G401 (cell line): ENCODE data around the gene MAN1A2. TPM values are rescaled to one million over a fixed set of nuclear protein-coding genes. Genes with fewer than 3 reads are reported as not detected.
"Not testable (repeated sequence)": the region's sequence is repeated elsewhere in the genome, so short reads cannot be mapped to it uniquely, and the experiment has no call there.

ENCODE experiments used
- DNase-seq: peaks from one replicate; pipeline ENCODE4 v3.0.0-alpha.2; 2015; ENCODE audit warnings: low spot score
- in situ Hi-C: cut with HindIII; loops from 2 replicates; pipeline ENCODE4 v1.10.0; 2016; ENCODE audit warnings: low sequenced_read_pairs, mixed read lengths
- total RNA-seq: library from RNA; depleted of rRNA; stranded (reverse); fragments of >200 nt; shearing (Covaris generic); gene quantifications from 2 replicates; pipeline ENCODE4 v1.2.3, GENCODE V29; 2014

MAN1A2 gene
- total RNA-seq, 1 experiment from 2014 or later, result 14.1 TPM

DNA sequence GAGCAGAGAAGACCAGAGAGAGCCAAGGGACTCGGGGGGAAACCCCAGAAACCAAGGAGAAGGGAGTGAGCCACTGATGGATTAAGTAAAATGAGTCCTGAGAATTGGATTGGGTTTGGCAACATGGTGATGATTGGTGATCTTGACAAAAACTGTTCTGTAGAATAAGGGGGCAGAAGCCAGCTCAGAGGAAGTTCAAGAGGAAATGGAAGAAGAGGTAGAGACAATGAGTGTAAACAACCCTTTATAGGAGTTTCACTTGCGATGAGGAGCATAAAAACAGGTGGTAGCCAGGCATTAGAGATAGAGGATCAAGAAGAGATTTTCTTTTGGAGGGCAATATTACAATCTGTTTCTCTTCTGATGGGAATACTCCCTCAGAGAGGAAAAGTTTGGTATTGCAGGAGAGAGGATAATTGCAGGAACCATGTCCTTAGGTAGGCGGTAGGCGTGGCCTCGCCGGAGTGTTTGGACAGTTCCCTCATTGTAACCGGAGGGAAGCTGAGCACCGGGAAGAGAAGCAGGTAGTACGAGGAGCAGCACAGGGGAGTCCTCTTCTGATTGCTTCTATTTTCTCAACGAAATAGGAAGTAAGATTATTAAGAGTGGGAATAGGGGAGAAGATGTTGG lies 170.2 kb downstream of the MAN1A2 start:
- in situ Hi-C loops, result no loop called here
- no peak for DNase-seq

DNA sequence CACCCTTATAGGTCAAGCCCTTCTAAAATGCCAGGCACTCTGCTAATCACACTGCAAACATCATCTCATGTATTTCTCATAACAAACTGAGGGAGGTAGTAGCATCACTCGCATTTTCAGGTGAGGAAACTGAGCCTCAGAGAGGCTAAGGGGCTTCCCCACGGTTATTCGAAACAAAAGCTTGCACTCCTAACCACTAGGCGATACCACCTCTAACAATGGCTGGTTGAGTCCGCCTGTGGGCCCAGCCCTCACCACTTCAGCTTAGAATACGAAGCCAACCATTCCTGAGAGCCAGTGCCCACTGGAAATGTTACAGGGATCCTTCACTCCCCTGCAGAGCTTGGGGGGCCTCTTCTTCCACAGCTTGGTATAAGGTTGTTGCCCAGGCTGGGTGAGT lies 173.3 kb downstream of the MAN1A2 start:
- DNase-seq, result no peak
- in situ Hi-C loops, result no loop called here

DNA sequence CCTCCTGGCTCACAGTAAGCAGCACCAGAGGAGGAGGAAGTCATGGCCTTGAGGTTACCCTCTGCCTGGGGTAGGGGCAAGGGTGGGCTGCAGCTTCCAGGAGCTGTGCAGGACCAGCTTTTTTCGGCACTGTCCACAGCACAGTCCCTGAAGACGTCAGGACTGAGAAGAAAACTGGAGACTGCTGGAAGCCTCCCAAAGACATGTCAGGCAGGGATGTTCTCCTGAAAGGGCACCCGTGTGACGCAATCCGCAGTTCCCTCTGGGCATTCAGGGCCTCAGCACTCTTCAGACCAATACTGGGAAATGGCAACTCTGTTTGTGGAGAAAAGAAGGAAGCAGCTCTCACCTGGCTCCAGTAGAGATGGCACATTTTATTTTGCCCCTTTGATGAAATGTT lies 173.8 kb downstream of the MAN1A2 start:
- DNase-seq, result no peak
- in situ Hi-C loops, result no loop called here

DNA sequence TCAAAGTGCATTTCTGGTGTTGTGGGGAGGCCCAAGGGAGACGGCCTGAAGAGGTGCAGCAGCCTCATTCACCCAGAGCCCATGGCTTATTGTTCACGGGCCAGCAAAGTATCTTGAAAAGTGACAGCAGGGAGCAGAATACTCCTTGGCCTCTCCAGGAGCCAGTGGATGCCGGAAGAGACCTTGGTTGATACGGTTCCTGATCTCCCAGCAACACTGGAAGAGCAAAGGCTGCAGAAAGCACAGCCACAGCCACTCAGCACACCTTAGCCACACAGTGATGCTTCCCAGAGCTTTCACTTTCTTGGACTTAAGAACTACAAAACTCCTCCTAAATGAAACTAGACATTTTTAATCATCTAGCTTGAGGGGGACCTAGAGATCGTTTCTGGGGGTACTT lies 174.3 kb downstream of the MAN1A2 start:
- in situ Hi-C loops, result no loop called here

DNA sequence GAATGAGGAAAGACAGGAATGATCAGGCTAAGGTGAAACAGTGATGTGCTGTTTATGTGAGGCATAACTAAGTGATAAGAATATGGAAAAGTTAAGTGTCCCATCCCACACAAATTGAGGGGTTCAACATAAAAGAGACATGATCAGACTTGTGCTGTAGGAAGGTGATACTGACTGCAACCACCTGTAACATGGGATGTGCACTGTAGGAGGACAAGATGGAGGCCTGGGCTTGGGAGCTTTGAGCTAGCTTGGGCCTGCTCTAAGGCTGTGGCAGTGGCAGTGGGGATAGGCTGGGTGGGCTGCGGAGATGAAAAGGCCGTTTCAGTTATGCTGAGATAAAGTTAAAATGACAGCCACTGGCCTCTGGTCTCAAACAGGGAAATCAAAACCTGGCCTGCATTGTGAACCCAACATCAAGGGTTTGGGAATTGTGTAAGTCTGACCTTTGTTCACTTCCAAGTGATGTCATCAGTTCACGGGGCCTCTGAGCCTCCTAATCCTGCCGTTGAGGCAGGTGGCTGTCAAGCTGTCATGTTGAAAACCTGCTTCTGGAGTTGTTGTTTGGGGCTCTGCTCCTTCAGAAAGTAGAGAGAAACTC lies 177.4 kb downstream of the MAN1A2 start:
- in situ Hi-C loops, result no loop called here
- no peak for DNase-seq

More for the DNA sequence above, 174.3 kb downstream of the MAN1A2 start:
- no peak for DNase-seq

DNA sequence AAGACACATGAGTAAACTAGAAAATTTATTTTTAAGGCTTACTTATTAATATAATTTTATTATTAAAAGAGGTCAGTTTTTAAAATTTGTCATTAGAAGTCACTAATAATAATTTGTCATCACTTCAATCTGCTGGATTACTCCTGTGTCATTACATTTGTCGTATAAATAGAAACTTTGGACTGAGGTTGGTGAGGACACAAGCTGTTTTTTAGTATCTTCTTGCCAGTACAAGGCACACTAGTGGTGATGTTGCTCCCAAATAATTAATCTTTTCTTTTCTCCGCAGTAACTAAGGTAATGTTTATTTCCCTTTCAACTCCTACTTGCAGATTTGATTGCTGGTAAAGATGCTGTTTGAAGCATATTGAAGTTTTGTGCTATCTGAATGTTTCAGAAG lies 179.2 kb downstream of the MAN1A2 start:
- no peak for DNase-seq
- in situ Hi-C loops, result no loop called here

DNA sequence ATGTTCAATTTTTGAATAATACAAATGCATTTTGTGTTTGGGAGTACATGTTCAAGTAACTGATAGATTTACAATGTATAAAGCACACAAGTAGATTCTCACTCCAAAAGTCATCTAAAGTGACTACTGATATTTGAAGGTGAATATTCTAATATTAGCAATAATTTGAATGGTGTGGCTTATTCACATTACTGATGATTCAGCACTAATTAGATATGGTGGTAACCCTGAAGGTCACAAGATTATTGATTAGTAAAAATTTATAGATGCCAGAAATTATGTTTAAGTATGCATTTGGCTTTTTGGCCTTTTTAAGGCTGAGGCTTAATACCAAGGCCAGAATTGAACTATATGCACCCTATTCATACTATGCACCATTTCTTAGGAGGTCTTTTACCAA lies 186.2 kb downstream of the MAN1A2 start:
- in situ Hi-C loops, result no loop called here
- DNase-seq, result no peak

DNA sequence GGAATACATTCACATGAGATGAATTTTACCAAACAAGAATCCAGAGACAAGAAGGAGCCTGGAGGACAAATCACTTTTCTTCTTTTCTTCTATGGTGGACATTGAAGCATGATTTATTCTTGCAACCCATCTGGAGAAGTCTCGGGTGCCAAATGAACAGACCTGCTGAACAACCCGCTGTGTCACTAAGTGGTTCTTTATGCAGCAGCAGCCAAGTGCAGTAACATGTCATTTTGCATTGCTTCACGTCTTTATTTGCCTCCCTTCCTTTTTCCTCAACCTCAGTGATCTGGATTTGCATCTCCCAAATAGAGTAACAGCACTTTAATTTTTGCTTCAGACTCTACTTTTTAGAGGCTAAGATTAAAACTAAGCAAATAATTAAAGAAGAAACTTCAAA lies 188.6 kb downstream of the MAN1A2 start:
- peak; percentile 96 for DNase-seq
- in situ Hi-C loops, result no loop called here

DNA sequence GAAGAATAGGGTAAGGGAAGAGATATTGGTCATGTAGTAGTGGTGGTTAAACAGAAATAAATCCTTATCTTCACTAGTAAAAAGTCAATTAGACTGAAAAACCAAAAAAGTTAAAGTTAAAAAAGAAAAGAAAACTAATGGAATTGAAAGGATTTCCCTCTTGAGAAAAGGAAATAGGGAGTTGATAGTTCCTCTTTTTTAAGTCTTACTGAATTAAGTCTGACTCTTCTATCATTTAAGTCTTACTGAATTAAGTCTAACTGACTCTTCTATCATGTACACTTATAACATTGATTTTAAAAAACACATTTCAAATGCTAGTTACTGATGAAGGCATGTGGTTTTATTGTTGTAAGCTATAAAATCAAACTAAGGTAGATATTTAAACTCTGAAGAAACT lies 189.1 kb downstream of the MAN1A2 start:
- DNase-seq, result no peak
- in situ Hi-C loops, result no loop called here

DNA sequence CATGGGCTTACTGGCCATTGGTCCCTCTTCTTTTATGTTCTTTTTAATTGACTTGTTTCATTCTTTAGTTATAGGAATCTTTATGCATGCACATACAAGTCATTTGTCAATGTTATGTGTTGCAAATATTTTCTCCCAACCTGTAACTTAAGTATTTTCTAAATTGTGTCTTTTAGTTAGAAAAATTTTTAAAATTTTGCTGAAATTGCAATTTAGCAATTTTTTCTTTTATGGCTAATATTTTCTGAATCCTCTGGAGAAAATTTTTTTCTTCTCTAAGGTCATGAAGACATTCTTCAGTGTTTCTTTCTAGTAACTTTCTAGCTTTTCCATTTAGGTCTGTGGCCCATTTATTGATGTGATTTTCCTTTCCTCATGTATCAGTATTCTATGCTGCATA lies 189.7 kb downstream of the MAN1A2 start:
- in situ Hi-C loops, result no loop called here
- no peak for DNase-seq

DNA sequence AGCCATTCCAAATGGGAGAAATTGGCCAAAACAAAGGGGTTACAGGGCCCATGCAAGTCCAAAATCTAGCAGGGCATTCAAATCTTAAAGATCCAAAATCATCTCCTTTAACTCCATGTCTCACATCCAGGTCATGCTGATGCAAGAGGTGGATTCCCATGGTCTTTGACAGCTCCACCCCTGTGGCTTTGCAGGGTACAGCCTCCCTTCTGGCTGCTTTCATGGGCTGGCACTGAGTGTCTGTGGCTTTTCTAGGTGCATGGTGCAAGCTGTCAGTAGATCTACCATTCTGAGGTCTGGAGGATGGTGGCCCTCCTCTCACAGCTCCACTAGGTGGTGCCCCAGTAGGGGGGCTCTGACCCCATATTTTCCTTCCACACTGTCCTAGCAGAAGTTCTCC lies 191.2 kb downstream of the MAN1A2 start:
- DNase-seq, in situ Hi-C loops: not testable (repeated sequence)

DNA sequence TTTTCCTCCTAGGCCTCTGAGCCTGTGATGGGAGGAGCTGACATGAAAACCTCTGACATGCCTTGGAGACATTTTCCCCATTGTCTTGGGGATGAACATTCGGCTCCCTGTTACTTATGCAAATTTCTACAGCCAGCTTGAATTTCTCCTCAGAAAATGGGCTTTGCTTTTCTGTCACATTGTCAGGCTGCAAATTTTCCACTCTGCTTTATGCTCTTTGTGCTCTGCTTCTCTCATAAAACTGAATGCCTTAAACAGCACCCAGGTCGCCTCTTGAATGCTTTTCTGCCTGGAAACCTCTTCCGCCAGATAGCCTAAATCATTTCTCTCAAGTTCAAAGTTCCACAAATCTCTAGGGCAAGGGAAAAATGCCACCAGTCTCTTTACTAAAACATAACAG lies 191.9 kb downstream of the MAN1A2 start:
- in situ Hi-C loops, result no loop called here
- DNase-seq, result no peak

DNA sequence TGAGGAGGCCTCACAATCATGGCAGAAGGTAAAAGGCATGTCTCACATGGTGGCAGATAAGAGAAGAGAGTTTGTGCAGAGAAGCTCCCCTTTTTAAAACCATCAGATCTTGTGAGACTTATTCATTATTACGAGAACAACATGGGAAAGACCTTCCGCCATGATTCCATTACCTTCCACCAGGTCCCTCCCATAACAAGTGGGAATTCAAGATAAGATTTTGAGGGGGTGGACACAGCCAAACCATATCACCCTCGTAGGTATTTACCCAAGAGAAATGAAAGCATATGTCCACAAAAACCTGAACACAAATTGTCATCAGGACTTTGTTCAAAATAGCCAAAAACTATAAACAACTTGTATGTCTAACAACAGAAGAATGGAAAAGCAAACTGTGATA lies 192.7 kb downstream of the MAN1A2 start:
- in situ Hi-C loops, result no loop called here
- no peak for DNase-seq

DNA sequence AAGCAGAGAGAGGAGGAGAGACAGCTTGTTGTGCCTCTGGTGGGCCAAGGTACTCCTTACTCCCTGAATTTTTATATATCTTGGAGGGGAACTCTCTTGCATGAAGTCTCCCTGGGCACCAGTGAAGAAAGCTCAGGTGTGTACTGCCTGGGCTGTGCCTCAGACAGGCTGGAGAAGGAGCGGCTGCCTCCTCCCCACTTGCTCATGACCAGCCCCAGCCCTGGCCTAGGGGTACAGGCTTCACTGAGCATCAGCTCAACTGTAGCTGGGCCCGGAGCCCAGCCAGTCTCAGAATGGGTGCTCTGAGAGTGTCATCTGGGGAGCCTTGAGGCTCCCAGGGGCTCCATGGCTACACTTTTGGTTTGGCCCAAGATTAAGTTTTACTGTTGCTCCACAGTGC lies 193.8 kb downstream of the MAN1A2 start:
- in situ Hi-C loops, result no loop called here
- no peak for DNase-seq

DNA sequence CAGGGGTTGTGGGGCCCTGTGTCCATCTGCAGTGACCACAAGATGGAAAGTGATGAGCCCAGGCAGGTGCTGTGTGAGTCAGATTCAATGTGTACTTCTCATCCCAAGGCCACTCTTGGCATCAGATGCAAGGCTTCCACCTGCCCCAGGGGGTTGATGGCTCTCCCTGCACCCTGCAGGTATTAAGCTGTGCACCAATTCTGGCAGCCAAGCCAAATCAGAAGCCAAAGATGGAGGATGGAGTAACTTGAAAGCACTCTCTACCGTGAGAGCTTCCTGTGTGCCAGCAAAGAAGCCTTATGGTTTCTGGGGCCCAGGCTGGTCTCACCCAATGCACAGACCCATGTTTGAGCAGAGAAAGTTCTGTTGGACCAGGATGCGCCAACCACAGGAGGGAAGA lies 194.3 kb downstream of the MAN1A2 start:
- DNase-seq, result peak; percentile 71
- in situ Hi-C loops, result no loop called here

DNA sequence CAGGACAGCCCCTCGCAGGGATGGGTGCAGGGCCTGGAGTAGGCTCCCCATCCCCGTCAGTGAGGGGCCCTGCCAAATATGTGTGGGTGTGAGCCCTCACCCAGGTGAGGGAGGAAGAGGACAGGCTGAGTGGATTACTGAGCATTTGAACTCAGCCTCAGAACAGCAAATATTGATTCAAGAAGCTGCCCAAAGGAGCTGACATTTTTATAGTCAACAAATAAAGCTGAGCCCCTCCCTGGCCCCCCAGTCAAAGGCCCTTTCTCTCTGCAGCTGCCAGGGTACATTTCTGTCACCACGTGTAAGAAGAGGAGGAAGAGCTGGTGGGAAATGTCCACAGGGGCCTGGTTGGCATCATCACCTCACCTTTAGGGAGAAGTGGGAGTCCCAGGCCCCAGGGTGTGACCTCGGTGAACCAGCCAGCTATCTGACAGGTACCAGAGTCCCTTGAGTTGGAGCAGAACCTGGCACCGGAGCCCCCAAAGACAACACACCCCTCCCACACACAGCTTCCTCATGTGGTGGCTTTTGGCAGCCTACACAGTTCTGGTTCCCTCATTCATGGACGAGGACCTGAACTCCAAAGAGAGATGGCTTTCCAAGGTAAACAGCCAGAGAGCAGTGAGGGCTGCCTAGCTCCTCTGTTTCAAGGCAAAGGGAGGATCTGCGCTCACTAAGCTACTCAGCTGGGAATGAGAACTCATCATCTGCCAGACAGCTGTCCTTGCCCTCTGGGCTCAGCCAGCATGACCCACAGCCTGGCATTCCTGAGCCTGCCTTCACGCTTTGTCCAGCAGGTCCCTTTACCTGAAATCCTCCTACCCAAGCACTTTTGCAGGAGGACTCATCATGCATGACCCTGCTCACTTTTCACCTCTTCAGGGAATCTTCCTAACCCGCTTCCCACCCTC lies 195.6 kb downstream of the MAN1A2 start:
- in situ Hi-C loops, result no loop called here
- DNase-seq, result no peak

DNA sequence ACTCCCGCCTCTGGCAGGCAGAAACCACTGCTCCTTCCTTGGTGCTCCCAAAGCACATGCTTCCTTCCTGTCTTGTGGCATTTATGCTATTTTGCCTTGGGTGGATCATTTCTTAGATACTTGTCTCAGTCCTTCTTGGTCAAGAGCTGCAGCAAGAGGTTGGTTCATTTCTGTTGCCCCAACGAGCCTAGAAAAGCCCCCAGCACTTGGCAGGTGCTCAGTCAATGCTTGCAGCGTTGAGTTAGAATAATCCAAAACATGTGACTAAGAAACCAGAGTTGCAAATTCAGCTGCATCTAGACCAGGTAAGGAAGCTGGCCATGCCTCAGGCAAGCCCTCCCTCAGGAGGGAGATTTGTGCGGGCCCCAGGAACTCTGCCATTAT lies 196.2 kb downstream of the MAN1A2 start:
- in situ Hi-C loops, result no loop called here
- no peak for DNase-seq

DNA sequence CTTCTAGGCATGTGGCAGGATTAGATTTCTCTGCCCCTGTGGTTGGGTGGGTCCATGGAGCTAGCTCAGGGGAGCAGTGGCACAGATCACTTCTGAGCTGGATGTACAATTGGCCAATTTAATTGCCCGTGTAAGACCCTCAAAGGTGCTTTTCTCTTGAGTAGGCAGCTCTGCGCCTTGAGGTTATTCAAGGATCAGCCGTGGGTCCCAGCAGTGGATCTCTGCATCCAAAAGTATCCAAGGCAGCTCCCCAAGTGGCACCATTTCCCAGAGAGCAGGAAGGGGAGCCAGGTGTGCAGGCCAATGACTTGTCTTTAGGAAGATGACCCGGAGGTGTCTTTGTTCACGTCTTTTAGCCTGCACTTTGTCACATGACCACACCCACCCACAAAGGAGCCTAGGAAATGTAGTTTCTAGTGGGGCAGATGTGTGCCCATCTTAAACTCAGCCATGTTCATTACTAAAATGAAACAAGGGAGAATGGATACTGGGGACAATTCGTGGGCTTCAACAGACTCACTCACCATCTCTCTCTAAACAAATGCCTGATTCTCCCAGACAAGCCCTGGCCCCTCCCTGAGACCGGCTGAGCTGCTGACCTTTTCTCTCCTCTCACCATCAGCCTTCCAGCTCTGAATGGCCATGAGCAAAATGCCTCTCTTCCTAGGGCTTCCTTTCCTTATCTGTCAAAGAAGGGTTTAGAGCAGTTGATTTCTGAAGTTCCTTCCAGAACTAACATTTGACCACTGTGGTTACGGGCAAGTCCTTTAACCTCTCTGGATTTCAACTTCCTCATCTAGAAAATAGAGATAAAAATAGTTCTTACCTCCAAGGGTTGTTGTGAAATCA lies 197.2 kb downstream of the MAN1A2 start:
- no peak for DNase-seq
- in situ Hi-C loops, result no loop called here

DNA sequence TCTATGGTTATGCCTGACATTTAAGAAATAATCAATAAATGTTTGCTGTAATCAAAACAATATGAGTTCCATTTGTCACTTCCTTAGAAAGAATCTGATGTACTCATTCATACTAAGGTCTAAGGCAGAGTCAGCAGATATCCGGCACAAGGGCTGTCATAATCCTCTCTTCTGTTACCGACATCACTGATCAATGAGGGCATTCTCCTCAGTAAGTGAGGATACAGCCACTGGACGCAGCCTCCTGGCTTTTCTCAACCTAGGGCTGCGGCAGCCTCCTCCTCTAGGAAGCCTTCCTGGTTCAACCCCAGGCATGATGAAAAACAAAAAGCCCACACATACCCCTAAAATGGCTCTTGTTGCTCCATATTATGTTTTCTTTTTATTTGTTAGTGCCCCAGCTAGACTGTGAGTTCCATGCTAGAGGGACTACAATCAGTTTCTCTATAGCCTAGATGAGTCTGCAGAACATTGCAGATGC lies 197.9 kb downstream of the MAN1A2 start:
- no peak for DNase-seq
- in situ Hi-C loops, result no loop called here
